ENCODE results near the gene C2CD2L.

Gene C2CD2L

GRCh38 chr11:119077839-119078238, 29.3 kb upstream of the C2CD2L start:
- no peak overlapping the region for H3K4me3 ChIP-seq (ENCODE audit: low read depth, low read length)
- no peak for DNase-seq (ENCODE audit: low read depth)

DNA sequence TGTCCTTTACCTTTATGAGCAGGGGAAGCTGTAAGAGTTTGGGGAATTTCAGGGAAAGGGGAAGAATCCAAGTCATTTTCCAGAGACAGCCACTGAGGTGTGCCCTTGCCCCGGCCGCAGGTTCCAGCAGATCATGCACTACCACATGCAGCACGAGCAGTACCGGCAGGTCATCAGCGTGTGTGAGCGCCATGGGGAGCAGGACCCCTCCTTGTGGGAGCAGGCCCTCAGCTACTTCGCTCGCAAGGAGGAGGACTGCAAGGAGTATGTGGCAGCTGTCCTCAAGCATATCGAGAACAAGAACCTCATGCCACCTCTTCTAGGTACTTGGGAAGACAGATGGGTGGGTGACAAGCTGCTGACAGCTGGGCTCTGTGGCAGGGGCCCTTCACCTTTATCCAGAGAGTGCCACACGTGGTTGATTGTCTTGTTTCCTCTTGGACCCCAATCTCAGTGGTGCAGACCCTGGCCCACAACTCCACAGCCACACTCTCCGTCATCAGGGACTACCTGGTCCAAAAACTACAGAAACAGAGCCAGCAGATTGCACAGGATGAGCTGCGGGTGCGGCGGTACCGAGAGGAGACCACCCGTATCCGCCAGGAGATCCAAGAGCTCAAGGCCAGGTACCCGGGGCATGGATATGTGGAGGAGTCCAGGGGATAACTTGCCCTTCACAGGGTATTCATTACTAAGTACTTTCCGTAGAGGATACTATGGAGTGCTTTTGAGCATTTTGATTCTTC, 28.3 kb upstream of the C2CD2L start:
- H3K4me3 ChIP-seq (ENCODE audit: low read depth, low read length), result no peak overlapping the region
- TF ChIP-seq, protein P1, sequence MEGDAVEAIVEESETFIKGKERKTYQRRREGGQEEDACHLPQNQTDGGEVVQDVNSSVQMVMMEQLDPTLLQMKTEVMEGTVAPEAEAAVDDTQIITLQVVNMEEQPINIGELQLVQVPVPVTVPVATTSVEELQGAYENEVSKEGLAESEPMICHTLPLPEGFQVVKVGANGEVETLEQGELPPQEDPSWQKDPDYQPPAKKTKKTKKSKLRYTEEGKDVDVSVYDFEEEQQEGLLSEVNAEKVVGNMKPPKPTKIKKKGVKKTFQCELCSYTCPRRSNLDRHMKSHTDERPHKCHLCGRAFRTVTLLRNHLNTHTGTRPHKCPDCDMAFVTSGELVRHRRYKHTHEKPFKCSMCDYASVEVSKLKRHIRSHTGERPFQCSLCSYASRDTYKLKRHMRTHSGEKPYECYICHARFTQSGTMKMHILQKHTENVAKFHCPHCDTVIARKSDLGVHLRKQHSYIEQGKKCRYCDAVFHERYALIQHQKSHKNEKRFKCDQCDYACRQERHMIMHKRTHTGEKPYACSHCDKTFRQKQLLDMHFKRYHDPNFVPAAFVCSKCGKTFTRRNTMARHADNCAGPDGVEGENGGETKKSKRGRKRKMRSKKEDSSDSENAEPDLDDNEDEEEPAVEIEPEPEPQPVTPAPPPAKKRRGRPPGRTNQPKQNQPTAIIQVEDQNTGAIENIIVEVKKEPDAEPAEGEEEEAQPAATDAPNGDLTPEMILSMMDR (IDR thresholded peaks at IDR 0.05; ENCODE audit: low read depth, low read length, missing control alignments), result no peak
- no peak for DNase-seq (ENCODE audit: low read depth)
- in situ Hi-C loops (cut with HindIII; ENCODE audit: low sequenced_read_pairs), result no loop called here

More at GRCh38 chr11:119077839-119078238, 29.3 kb upstream of the C2CD2L start:
- in situ Hi-C loops (cut with HindIII; ENCODE audit: low sequenced_read_pairs), result no loop called here
- TF ChIP-seq, protein P1 (IDR thresholded peaks at IDR 0.05; ENCODE audit: low read depth, low read length, missing control alignments), result no peak

DNA sequence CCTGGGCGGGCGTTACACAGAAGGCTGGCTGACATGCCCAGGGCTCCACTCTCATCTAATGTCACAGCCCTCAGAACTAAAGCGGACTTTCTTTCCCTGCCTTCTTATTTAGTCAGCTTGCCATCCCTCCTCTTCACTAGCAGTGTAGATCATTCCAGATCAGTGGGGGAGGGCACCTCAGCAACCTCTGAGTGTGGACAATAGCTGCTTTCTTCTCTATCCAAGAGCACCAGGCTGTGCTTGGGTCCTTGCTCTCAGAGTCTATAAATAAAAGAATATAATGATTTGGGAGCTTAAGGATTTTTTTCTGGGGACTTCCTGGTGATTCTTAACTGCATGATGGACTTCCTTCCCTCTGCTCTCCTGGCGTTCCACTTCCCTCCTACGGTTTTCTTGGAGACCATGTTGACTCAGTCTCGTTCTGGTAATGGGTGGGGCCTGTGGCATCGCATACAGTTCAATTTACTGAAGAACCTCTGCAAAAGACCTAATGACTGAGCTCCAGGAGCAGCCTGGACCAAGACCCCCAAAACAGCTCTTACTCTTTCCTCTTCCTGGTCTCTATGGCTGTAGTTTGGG, 25.4 kb upstream of the C2CD2L start:
- TF ChIP-seq, protein P1 (IDR thresholded peaks at IDR 0.05; ENCODE audit: low read depth, low read length, missing control alignments), result no peak
- in situ Hi-C loops (cut with HindIII; ENCODE audit: low sequenced_read_pairs), result no loop called here
- no peak for DNase-seq (ENCODE audit: low read depth)
- H3K4me3 ChIP-seq (ENCODE audit: low read depth, low read length), result no peak overlapping the region

DNA sequence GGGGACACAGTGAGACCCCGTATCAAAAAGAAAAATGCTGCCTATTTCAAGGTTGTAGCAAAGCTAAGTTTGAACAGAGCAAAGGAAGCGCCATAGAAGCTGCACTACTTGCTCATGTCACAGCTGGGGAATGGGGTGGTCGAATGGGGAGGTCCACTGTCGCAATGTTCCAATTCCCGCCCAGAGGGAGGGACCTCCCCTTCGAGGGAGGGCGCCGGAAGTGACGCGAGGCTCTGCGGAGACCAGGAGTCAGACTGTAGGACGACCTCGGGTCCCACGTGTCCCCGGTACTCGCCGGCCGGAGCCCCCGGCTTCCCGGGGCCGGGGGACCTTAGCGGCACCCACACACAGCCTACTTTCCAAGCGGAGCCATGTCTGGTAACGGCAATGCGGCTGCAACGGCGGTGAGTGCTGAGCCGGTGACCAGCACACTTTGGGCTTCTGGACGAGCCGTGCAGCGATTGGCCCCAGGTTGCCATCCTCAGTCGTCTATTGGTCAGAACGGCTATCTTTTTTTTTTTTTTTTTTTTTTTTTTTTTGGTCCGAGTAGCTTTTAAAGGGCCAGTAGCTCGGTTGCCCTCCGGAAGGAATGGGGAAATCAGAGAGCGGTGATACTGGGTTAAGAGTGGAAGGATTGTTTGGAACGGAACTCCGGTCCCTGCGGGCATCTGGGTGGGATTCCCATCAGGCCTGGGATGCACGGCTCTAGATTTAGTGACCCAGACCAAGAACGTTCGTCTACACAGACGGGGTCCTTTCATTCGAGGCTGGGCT, 22.3 kb upstream of the C2CD2L start, which contains the start of gene HMBS:
Gene HMBS (plus strand): TSS at position 219 of the 774 bp plus-strand sequence. CDS start 153 bp downstream, at position 372.
- TF ChIP-seq, protein P1 (IDR thresholded peaks at IDR 0.05; ENCODE audit: low read depth, low read length, missing control alignments), result no peak

DNA sequence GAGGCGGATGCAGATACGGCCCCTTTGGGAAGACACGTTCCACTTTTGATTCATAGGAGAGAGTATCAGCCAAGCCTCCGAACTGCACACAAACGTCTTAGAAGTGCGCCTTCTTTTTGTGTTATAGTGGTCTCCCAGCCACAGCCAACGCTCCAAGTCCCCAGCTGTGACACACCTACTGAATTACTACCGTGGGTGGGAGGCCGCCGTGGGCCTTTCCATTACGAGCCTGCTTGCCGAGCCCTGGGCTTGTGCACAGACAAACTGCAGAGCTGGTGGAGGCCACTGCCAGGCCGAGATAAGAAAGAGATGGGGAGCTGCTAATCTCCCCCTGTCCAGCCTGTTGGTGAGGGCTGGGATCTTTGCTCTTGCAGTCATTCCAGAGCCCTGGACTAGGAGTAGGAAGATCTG, 21.7 kb upstream of the C2CD2L start:
- peak overlapping the region; percentile 88 for H3K4me3 ChIP-seq (ENCODE audit: low read depth, low read length)
- no peak for DNase-seq (ENCODE audit: low read depth)
- in situ Hi-C loops (cut with HindIII; ENCODE audit: low sequenced_read_pairs), result no loop called here
- TF ChIP-seq, protein P1 (IDR thresholded peaks at IDR 0.05; ENCODE audit: low read depth, low read length, missing control alignments), result no peak

More for the DNA sequence above, 22.3 kb upstream of the C2CD2L start, which contains the start of gene HMBS:
- in situ Hi-C loops (cut with HindIII; ENCODE audit: low sequenced_read_pairs), result no loop called here
- DNase-seq (ENCODE audit: low read depth), result peak; percentile 72
- peak within 1 kb of the TSS; percentile 88 for H3K4me3 ChIP-seq (ENCODE audit: low read depth, low read length)

GRCh38 chr11:119087123-119087522, 20.0 kb upstream of the C2CD2L start:
- DNase-seq (ENCODE audit: low read depth), result no peak
- TF ChIP-seq, protein P1 (IDR thresholded peaks at IDR 0.05; ENCODE audit: low read depth, low read length, missing control alignments), result no peak
- H3K4me3 ChIP-seq (ENCODE audit: low read depth, low read length), result no peak overlapping the region
- in situ Hi-C loops (cut with HindIII; ENCODE audit: low sequenced_read_pairs), result no loop called here
